ENCODE results near the gene MICAL2. TPM values are rescaled to one million over a fixed set of nuclear protein-coding genes. Genes with fewer than 3 reads are reported as not detected.

The MICAL2 gene
- total and polyA plus RNA-seq, 10 of the 15 experiments (the other 5 are each of a cell fraction or from before 2014, with no cell fraction given): 0.90 to 5.6 (median 2.4) TPM

DNA sequence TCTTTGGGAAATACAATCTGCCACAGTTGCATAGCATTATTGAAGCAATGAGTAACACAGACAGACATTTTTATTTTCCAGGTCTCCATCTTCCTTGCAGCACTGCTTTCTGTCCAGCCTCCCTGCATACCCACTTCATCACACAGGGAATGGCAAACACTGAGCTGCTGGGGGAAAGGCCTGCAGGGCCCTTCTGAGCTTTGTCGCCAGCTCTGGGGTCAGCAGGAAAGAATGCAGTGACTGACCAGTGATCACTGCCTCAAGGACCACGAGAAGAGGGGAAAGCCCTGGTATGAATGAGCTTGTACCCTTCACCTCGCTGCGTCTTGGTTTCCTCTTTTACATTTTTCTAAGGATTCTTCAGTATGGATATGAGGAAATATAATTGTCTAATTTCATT, 21.3 kb upstream of the MICAL2 start:
- intact Hi-C loops (cut with micrococcal nuclease; ENCODE audit: unreplicated experiment) (no loop called here), in situ Hi-C loops (cut with MboI) (no loop called here)
- H4K20me1 ChIP-seq (ENCODE audit: control insufficient read depth, insufficient read depth): no peaks in the 10 kb centered on the region
- no peaks in the 10 kb centered on the region for H3K27me3 ChIP-seq (replicated peaks in 1 of 2; ENCODE audit: control insufficient read depth in 2 of 2, insufficient read depth in 2 of 2, low read length in 1 of 2)
- ChIA-PET SMC1A (ENCODE audit: uncharacterized antibody, unreplicated experiment) (interaction anchor here (1.4 kb wide), 1 partner anchor 148 kb away, joined by 4 read pairs; no protein-coding TSS in a partner anchor), CTCF (interaction anchor here (1.1 to 1.5 kb wide), 2 partner anchors 148 to 193 kb away, joined by 4 to 6 read pairs; no protein-coding TSS in a partner anchor), POLR2A (no interaction called here), RAD21 (ENCODE audit: unreplicated experiment) (no interaction called here)
- H2AFZ ChIP-seq (ENCODE audit: control insufficient read depth, low read depth, low read length): no peak overlapping the region
- TF ChIP-seq YBX1 (IDR thresholded peaks at IDR 0.05): no peak
- no peak for TF ChIP-seq BHLHE40 (IDR thresholded peaks at IDR 0.05; ENCODE audit: borderline replicate concordance in 1 of 2, low read depth in 2 of 2, low read length in 1 of 2)
- H3K4me2 ChIP-seq (ENCODE audit: control insufficient read depth, insufficient read depth): no peak overlapping the region
- FAIRE-seq (no peak), DNase-seq (ENCODE audit: low read depth, low spot score) (no peak), ATAC-seq (no peak)
- no peak overlapping the region for H3K4me3 ChIP-seq
- no peaks in the 10 kb centered on the region for H3K4me1 ChIP-seq (ENCODE audit: control insufficient read depth, insufficient read depth, low read length)
- H3K9me3 ChIP-seq (replicated peaks; ENCODE audit: control insufficient read depth, insufficient read depth, low read length): no peaks in the 10 kb centered on the region
- BruUV-seq (replicated peaks): no TSS peak
- H3K9ac ChIP-seq (ENCODE audit: control insufficient read depth, insufficient read depth, low read length): no peak overlapping the region
- no peaks in the 10 kb centered on the region for H3K36me3 ChIP-seq (ENCODE audit: control insufficient read depth in 2 of 2, insufficient read depth in 2 of 2, low read length in 1 of 2)
- WGBS (ENCODE audit: insufficient coverage, insufficient replicate concordance, low lambda C conversion rate, missing lambda C conversion rate): 60% methylated on average over 4 of the region's 4 CpGs
- no peak overlapping the region for H3K27ac ChIP-seq (ENCODE audit: control insufficient read depth, insufficient read depth)
- no peaks in the 10 kb centered on the region for H3K79me2 ChIP-seq (ENCODE audit: control insufficient read depth, insufficient read depth, low read length)

DNA sequence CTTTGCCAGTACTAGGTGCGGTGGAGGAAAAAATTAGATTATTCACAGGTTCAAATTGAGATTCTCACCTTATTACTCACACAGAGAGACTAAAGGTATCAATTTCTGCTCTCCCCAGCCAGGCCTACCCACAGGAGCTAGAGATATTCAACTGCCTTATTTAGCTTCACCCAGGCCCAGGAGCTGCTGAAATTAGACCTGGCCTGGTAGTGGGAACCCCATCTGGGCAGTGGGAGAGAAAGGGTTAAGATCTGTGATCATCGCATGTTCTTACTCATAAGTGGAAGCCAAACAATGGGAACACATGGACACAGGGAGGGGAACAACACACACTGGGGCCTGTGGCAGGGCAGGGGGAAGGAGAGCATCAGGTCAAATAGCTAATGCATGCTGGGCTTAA, 20.9 kb upstream of the MICAL2 start:
- 95% methylated on average over 1 of the region's 2 CpGs for WGBS (ENCODE audit: insufficient coverage, insufficient replicate concordance, low lambda C conversion rate, missing lambda C conversion rate)
- ChIA-PET CTCF (no interaction called here), RAD21 (ENCODE audit: unreplicated experiment) (no interaction called here), POLR2A (no interaction called here), SMC1A (ENCODE audit: uncharacterized antibody, unreplicated experiment) (interaction anchor here (1.2 to 1.4 kb wide), 2 partner anchors 144 to 147 kb away, joined by 4 read pairs; no protein-coding TSS in a partner anchor)
- H3K4me3 ChIP-seq: no peak overlapping the region
- in situ Hi-C loops (cut with MboI): no loop called here
- intact Hi-C loops (cut with micrococcal nuclease; ENCODE audit: unreplicated experiment): no loop called here
- no TSS peak for BruUV-seq (replicated peaks)
- no peak overlapping the region for H3K4me2 ChIP-seq (ENCODE audit: control insufficient read depth, insufficient read depth)
- H3K4me1 ChIP-seq (ENCODE audit: control insufficient read depth, insufficient read depth, low read length): no peaks in the 10 kb centered on the region
- no peak overlapping the region for H3K9ac ChIP-seq (ENCODE audit: control insufficient read depth, insufficient read depth, low read length)
- ATAC-seq (no peak), FAIRE-seq (no peak), DNase-seq (ENCODE audit: low read depth, low spot score) (no peak)
- H3K36me3 ChIP-seq (ENCODE audit: control insufficient read depth in 2 of 2, insufficient read depth in 2 of 2, low read length in 1 of 2): no peaks in the 10 kb centered on the region
- no peak overlapping the region for H3K27ac ChIP-seq (ENCODE audit: control insufficient read depth, insufficient read depth)
- H3K27me3 ChIP-seq (replicated peaks in 1 of 2; ENCODE audit: control insufficient read depth in 2 of 2, insufficient read depth in 2 of 2, low read length in 1 of 2): no peaks in the 10 kb centered on the region
- H3K79me2 ChIP-seq (ENCODE audit: control insufficient read depth, insufficient read depth, low read length): no peaks in the 10 kb centered on the region
- H4K20me1 ChIP-seq (ENCODE audit: control insufficient read depth, insufficient read depth): no peaks in the 10 kb centered on the region
- H3K9me3 ChIP-seq (replicated peaks; ENCODE audit: control insufficient read depth, insufficient read depth, low read length): no peaks in the 10 kb centered on the region
- no peak overlapping the region for H2AFZ ChIP-seq (ENCODE audit: control insufficient read depth, low read depth, low read length)
- no peak for TF ChIP-seq RAD51 (IDR thresholded peaks at IDR 0.05)
- TF ChIP-seq, protein P1, sequence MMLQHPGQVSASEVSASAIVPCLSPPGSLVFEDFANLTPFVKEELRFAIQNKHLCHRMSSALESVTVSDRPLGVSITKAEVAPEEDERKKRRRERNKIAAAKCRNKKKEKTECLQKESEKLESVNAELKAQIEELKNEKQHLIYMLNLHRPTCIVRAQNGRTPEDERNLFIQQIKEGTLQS (IDR thresholded peaks at IDR 0.05; ENCODE audit: borderline replicate concordance, extremely low read depth, low read depth, low read length): no peak
- no peak for TF ChIP-seq FOXM1 (IDR thresholded peaks at IDR 0.05; ENCODE audit: low read depth, low read length)
- no peak for TF ChIP-seq CEBPB (IDR thresholded peaks at IDR 0.05; ENCODE audit: borderline replicate concordance in 1 of 2, low read depth in 2 of 2, low read length in 2 of 2)
- TF ChIP-seq NFIC (IDR thresholded peaks at IDR 0.05; ENCODE audit: low read depth, low read length): no peak
- TF ChIP-seq TBL1XR1 (IDR thresholded peaks at IDR 0.05; ENCODE audit: low read depth, low read length): no peak
- no peak for TF ChIP-seq CUX1 (IDR thresholded peaks at IDR 0.05; ENCODE audit: insufficient replicate concordance, low read depth, low read length)
- TF ChIP-seq BACH1 (IDR thresholded peaks at IDR 0.05; ENCODE audit: borderline replicate concordance): no peak
- no peak for TF ChIP-seq TCF3 (IDR thresholded peaks at IDR 0.05; ENCODE audit: borderline replicate concordance, insufficient read depth, low read depth, low read length)
- TF ChIP-seq SREBF2 (IDR thresholded peaks at IDR 0.05; ENCODE audit: low read length): no peak
